Right lobe of liver (tissue), 4 donors: Measurements from ENCODE around the gene WHRN.

Source experiments
- POLR2A ChIP-seq: fragments of 450-650 bp; IDR thresholded peaks from one replicate; pipeline ENCODE4 v1.6.1; 2017; ENCODE audit warnings: antibody characterized with exemption, mild to moderate bottlenecking
- TF ChIP-seq, protein P1 (sequence below), 4 donors: fragments of 200-600 bp in 3 of 4; fragments of 450-650 bp in 1 of 4; IDR thresholded peaks; one replicate each; pipeline versions ENCODE4 v1.5.1 to v1.8.0; 2016 to 2022; ENCODE audit warnings: antibody characterized with exemption in 4 of 4, mild to moderate bottlenecking in 2 of 4
- donor health status: DM: no; HTN: no; CAD: no.
- donor health status: DM: no; HTN: no; CAD: no.
- donor health status: DM: no; HTN: yes; CAD: no.

DNA sequence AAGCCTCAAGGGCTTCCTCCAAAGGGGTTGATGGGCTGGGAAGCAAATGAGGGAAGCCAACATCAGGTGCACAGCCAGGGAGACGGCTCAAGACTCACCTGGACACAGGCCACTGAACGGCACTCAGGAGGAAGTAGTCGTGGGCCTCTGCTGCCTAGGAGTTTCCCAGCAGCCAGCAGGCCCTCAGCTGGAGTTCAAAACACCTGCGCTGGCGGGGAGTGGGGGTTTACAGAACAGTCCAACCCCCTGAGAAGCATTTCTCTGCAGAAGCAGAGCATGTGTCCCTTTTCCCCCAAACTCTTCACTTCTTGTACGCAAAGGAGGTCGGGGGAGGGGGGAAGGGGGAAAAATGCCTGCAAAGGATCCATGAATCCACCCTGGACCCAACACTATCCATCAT, 2.3 kb downstream of the WHRN start:
- TF ChIP-seq, protein P1, sequence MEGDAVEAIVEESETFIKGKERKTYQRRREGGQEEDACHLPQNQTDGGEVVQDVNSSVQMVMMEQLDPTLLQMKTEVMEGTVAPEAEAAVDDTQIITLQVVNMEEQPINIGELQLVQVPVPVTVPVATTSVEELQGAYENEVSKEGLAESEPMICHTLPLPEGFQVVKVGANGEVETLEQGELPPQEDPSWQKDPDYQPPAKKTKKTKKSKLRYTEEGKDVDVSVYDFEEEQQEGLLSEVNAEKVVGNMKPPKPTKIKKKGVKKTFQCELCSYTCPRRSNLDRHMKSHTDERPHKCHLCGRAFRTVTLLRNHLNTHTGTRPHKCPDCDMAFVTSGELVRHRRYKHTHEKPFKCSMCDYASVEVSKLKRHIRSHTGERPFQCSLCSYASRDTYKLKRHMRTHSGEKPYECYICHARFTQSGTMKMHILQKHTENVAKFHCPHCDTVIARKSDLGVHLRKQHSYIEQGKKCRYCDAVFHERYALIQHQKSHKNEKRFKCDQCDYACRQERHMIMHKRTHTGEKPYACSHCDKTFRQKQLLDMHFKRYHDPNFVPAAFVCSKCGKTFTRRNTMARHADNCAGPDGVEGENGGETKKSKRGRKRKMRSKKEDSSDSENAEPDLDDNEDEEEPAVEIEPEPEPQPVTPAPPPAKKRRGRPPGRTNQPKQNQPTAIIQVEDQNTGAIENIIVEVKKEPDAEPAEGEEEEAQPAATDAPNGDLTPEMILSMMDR (IDR thresholded peaks at IDR 0.05): no peak
- no peak for TF ChIP-seq POLR2A
